Left ventricle myocardium inferior (tissue), 1 donor: ENCODE measurements around the gene KIFBP. TPM values are rescaled to one million over a fixed set of nuclear protein-coding genes. Genes with fewer than 3 reads are reported as not detected.
A peak's percentile ranks its signal among the peaks of the same experiment; 100 is the strongest.

Experiments used
- DNase-seq: peaks from one replicate; pipeline ENCODE4 v3.0.0-alpha.2; 2020
- H3K27ac ChIP-seq: fragments of 200-600 bp; replicated peaks from 2 replicates; pipeline ENCODE4 v1.8.0; 2021
- H3K27me3 ChIP-seq: fragments of 200-600 bp; 2 replicates; pipeline ENCODE4 v1.8.0; 2021; ENCODE audit warnings: low read depth
- H3K36me3 ChIP-seq: fragments of 200-600 bp; 2 replicates; pipeline ENCODE4 v1.8.0; 2021
- H3K4me1 ChIP-seq: fragments of 200-600 bp; 2 replicates; pipeline ENCODE4 v1.8.0; 2021
- H3K4me3 ChIP-seq: fragments of 200-600 bp; 2 replicates; pipeline ENCODE4 v1.8.0; 2021; ENCODE audit warnings: mild to moderate bottlenecking, moderate library complexity
- H3K9me3 ChIP-seq: fragments of 200-600 bp; replicated peaks from 2 replicates; pipeline ENCODE4 v1.8.0; 2021
- CTCF ChIP-seq: fragments of 200-600 bp; IDR thresholded peaks from 2 replicates; pipeline ENCODE4 v1.8.0; 2021; ENCODE audit warnings: antibody characterized with exemption, mild to moderate bottlenecking, borderline replicate concordance
- intact Hi-C: fragments of 100-400 bp; cut with micrococcal nuclease; formaldehyde crosslinking; loops from one replicate; pipeline ENCODE4 v1.11.0; 2022
- total RNA-seq: library from RNA; stranded (reverse); fragmentation: NEBNext Ultra II Directional; extraction: Animal tissue kit (Norgen Biotek cat#: 25700); gene quantifications from one replicate; pipeline ENCODE4 v1.2.1, GENCODE V29; 2021
- donor health status: DM: no; HTN: yes; CAD: no; lungs with severe emphysema.

KIFBP gene
- total RNA-seq, 1 donor from 2014 or later, result 51.2 TPM

- Histone ChIP-seq H3K27ac (peak overlapping the region; percentile 61), H3K4me1 (no peaks in the 10 kb centered on the region)
These were observed 59.5 kb downstream of the KIFBP start for GRCh38 chr10:69048103-69048502.

GRCh38 chr10:69049566-69049961 is 61.0 kb downstream of the KIFBP start:
- no peaks in the 10 kb centered on the region for H3K4me1 ChIP-seq
- H3K36me3 ChIP-seq, result no peaks in the 10 kb centered on the region
- TF ChIP-seq CTCF, result no peak
- intact Hi-C loops, result no loop called here
- H3K9me3 ChIP-seq, result no peaks in the 10 kb centered on the region
- no peaks in the 10 kb centered on the region for H3K27me3 ChIP-seq
- H3K27ac ChIP-seq, result peak overlapping the region; percentile 2
- no peak overlapping the region for H3K4me3 ChIP-seq
- no peak for DNase-seq

More at GRCh38 chr10:69048103-69048502, 59.5 kb downstream of the KIFBP start:
- intact Hi-C loops, result no loop called here
- no peaks in the 10 kb centered on the region for H3K27me3 ChIP-seq
- TF ChIP-seq CTCF, result no peak
- DNase-seq, result peak; percentile 33
- no peak overlapping the region for H3K4me3 ChIP-seq
- no peaks in the 10 kb centered on the region for H3K9me3 ChIP-seq
- no peaks in the 10 kb centered on the region for H3K36me3 ChIP-seq

GRCh38 chr10:69051303-69051702 is 62.7 kb downstream of the KIFBP start:
- Histone ChIP-seq H3K36me3 (no peaks in the 10 kb centered on the region), H3K4me1 (peaks cover 6% of the 10 kb centered on the region), H3K9me3 (no peaks in the 10 kb centered on the region), H3K27ac (peak overlapping the region; percentile 8), H3K4me3 (no peak overlapping the region), H3K27me3 (no peaks in the 10 kb centered on the region)
- TF ChIP-seq CTCF, result no peak
- no peak for DNase-seq
- intact Hi-C loops, result no loop called here

- Histone ChIP-seq H3K27me3 (no peaks in the 10 kb centered on the region), H3K36me3 (no peaks in the 10 kb centered on the region), H3K27ac (peak overlapping the region; percentile 54), H3K4me1 (peaks cover 12% of the 10 kb centered on the region), H3K4me3 (no peak overlapping the region), H3K9me3 (no peaks in the 10 kb centered on the region)
- no peak for DNase-seq
- intact Hi-C loops, result no loop called here
- no peak for TF ChIP-seq CTCF
These were observed 63.3 kb downstream of the KIFBP start for GRCh38 chr10:69051710-69052487.

GRCh38 chr10:69052736-69053135 is 64.1 kb downstream of the KIFBP start:
- Histone ChIP-seq H3K4me1 (peaks cover 20% of the 10 kb centered on the region), H3K36me3 (no peaks in the 10 kb centered on the region), H3K9me3 (no peaks in the 10 kb centered on the region), H3K4me3 (no peak overlapping the region), H3K27ac (peak overlapping the region; percentile 54), H3K27me3 (no peaks in the 10 kb centered on the region)
- intact Hi-C loops, result no loop called here
- DNase-seq, result no peak
- TF ChIP-seq CTCF, result no peak
